HG02759 (cell line): ENCODE data around the gene WIPF1.

Experiments
- ATAC-seq: cut with Tn5 transposase; IDR thresholded peaks from one replicate; pipeline ENCODE4 v1.9.1; 2021; ENCODE audit warnings: mild to moderate bottlenecking, moderate library complexity; ENCODE audit not compliant: unreplicated experiment

WIPF1 gene

GRCh38 chr2:174546519-174547506, 50.8 kb downstream of the WIPF1 start:
- ATAC-seq, result no peak

- ATAC-seq, result no peak
These were observed 52.4 kb downstream of the WIPF1 start for GRCh38 chr2:174545240-174545639.

GRCh38 chr2:174544802-174545201, 52.8 kb downstream of the WIPF1 start:
- ATAC-seq, result no peak

- no peak for ATAC-seq
These were observed 53.4 kb downstream of the WIPF1 start for GRCh38 chr2:174544156-174544555.

GRCh38 chr2:174540893-174541292, 56.7 kb downstream of the WIPF1 start:
- ATAC-seq, result no peak

- no peak for ATAC-seq
These were observed 61.6 kb downstream of the WIPF1 start for GRCh38 chr2:174535757-174536703.

GRCh38 chr2:174535083-174535482, 62.5 kb downstream of the WIPF1 start:
- no peak for ATAC-seq

GRCh38 chr2:174529916-174530315, 67.7 kb downstream of the WIPF1 start:
- ATAC-seq, result no peak

GRCh38 chr2:174527959-174528358, 69.6 kb downstream of the WIPF1 start:
- no peak for ATAC-seq

- no peak for ATAC-seq
These were observed 70.4 kb downstream of the WIPF1 start for GRCh38 chr2:174527101-174527721.

GRCh38 chr2:174524527-174524926, 73.1 kb downstream of the WIPF1 start:
- no peak for ATAC-seq

GRCh38 chr2:174522553-174522952, 75.1 kb downstream of the WIPF1 start:
- no peak for ATAC-seq

GRCh38 chr2:174518395-174518794, 79.2 kb downstream of the WIPF1 start:
- no peak for ATAC-seq

- ATAC-seq, result no peak
These were observed 80.9 kb downstream of the WIPF1 start for GRCh38 chr2:174516501-174517378.

GRCh38 chr2:174512345-174512744, 85.3 kb downstream of the WIPF1 start:
- ATAC-seq, result no peak

GRCh38 chr2:174511580-174512260, 85.9 kb downstream of the WIPF1 start:
- ATAC-seq, result no peak

- ATAC-seq, result no peak
These were observed 86.9 kb downstream of the WIPF1 start for GRCh38 chr2:174510583-174511189.
